Forelimb muscle (tissue), 1 donor: ENCODE results near the gene CS. TPM values are rescaled to one million over a fixed set of nuclear protein-coding genes. Genes with fewer than 3 reads are reported as not detected.
"Not testable (repeated sequence)": the region's sequence is repeated elsewhere in the genome, so short reads cannot be mapped to it uniquely, and the experiment has no call there.

Source experiments
- DNase-seq: peaks from one replicate; pipeline ENCODE4 v3.0.0-alpha.2; 2013; ENCODE audit warnings: low read depth
- polyA plus RNA-seq: library from polyadenylated mRNA; unstranded; fragments of 120-200 nt; gene quantifications from one replicate; pipeline ENCODE4 v1.2.1, GENCODE V29; 2013; ENCODE audit not compliant: insufficient read length

The CS gene
- 228 TPM for polyA plus RNA-seq

DNA sequence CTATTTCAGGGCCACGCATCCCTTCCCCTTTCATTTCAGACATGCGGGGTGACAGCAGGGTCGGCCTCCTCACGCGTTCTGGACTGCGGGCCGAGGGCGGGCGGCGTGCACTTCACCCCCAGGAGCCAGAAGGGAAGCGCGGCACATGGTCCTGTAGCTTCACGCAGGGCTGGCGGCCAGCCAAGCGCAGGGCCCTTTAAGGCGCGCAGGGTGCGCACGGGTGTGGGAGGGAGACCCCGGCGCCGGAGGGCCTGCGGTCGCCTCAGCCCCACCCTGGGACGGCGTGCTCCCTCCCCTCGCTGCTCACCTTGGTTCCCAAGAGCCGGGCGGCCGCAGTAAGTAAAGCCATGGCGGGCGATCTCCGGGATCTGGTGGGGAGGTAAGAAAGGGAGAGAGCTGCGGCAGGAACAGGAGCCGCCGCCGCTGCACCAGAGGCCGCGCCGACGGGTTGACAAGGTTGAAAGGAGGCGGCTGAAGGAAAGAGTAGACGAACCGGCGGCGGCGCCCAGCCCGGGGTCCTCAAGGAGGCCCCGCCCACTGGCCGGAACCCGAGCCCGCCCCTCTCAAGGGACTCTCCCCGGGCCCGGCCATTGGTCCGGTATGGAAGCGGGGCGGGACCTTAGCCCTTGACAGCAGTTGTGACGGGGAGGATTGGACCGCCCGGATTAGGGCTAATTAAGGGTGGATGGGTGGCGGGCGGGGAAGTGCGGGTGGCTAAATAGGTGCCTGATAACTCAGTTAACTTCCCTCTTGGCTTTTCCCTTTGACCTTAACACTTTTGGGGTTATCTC, at the start of gene CS:
TSS of gene CS (minus strand) at position 478 of the 791 bp plus-strand sequence. CDS start at position 349, 129 bp downstream.
- DNase-seq: peak; percentile 89

DNA sequence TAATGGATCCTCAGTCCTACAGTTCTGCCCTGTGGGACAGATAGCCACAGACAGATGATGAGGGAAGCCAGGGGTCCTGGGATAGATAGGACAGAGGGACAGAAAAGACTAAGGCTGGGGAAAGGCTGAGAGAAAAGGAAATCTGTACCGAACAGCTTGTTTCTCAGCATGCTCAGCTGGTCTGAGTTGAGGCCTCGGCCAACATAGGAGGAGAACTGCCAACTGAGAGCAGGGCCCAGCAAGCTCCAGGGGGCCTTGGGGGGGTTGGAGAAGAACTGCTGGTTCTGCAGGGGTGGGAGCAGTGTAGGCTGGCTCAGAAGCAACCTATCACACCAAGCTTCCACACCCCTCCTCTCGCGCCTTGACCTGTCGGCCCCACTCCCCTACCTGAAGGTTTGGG, 48.6 kb upstream of the CS start:
- DNase-seq: no peak

DNA sequence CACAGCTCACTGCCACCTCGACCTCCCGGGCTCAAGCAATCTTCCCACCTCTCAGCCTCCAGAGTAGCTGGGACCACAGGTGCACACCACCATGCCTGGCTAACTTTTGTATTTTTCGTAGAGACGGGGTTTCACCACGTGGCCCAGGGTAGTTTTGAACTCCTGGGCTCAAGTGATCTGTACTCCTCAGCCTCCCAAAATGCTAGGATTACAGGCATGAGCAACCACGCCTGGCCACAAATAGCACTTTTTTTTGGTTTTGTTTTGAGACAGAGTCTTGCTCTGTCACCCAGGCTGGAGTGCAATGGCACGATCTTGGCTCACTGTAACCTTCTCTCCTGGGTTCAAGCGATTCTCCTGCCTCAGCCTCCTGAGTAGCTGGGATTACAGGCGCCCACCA, 47.1 kb upstream of the CS start:
- DNase-seq: not testable (repeated sequence)

DNA sequence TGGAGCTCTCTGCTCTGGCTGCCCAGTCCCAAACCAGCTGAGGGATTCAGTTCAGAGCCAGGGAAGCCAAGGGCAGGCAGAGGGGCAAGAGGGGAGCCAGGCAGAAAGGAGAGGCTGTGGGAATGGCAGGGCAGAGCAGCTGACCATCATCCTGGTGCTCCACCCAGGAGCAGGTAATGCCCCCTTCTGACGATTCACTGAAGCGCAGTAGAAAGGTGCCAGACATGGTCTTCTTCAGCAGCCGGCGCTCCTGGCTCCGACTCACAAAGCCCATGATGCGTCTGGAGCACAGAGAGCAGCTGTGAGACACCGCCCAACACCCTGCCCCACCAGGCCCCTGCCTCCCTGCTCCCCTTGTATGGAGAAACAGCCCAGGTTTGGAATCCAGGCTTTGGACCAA, 46.5 kb upstream of the CS start:
- no peak for DNase-seq

DNA sequence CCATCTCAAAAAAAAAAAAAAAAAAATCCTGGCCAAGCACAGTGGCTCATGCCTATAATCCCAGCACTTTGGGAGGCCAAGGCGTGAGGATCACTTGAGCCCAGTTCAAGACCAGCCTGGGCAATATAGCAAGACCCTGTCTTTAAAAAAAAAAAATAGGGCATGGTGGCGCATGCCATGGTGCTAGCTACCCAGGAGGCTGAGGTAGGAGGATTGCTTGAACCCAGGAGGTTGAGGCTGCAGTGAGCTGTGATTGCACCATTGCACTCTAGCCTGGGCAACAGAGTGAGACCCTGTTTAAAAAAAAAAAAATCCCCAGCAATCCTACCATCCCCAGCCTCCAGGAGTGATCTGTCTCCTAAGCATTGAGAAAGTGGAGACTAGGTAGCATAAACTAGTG, 42.2 kb upstream of the CS start:
- not testable (repeated sequence) for DNase-seq

DNA sequence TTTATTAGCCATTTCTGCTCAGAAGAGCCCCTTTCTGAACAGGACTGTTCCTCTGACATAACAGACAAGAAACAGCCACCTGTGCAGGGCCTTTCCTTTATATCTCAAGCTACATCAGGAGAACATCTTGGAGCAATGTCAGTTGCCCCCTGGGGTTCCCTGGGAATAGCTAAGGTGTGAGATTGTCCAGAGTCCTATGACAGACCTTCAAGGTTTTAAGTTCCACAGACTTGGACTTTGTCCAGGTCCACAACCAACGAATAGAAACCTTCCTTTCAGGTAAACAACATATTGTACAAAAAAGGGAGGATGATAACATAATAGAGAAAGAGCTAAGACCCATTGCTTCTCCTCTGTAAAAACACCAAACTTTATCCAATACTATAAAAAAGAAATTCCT, 41.5 kb upstream of the CS start:
- no peak for DNase-seq

DNA sequence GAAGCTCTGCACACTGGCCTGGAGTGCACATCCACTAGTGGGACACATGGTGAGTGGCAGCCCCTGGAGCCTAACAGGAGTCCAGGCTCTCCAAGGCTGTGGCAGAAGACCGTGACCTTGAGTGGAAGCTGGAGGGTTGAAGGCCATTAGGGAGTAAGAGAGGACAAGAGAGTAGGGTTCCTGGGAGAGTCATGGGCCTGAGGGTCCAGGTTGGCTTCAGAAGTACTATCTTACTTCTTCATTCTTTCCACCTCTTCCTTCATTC, 39.0 kb upstream of the CS start:
- DNase-seq: no peak

DNA sequence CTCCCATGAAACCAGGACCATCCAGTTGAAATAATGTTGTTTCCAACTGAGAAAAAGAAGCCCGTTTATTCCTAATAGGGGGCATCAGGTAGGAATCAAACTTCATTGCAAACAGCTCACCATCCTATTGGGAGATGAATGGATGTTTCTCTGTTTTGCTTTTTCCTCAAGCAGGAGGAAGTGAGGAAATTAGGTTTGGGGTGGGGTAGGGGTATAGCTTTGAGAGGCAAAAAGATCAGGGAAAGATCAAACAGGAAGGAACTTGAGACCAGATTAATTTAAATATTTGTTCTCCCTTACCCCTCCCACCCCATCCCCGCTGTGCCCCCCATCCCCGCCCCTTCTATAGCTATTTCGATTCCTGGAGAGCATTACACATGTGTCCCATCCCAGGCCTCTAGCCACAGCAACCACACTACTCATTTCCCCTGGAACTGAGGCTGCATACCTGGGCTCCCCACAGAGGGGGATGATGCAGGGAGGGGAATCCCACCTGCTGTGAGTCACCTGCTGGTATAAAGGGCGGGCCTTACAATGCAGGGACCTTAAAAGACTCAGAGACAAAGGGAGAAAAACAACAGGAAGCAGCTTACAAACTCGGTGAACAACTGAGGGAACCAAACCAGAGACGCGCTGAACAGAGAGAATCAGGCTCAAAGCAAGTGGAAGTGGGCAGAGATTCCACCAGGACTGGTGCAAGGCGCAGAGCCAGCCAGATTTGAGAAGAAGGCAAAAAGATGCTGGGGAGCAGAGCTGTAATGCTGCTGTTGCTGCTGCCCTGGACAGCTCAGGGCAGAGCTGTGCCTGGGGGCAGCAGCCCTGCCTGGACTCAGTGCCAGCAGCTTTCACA, 38.4 kb upstream of the CS start, which contains the start of gene IL23A:
TSS of gene IL23A (plus strand) at position 577 of the 850 bp plus-strand sequence. CDS start at position 738, 161 bp downstream.
- no peak for DNase-seq

DNA sequence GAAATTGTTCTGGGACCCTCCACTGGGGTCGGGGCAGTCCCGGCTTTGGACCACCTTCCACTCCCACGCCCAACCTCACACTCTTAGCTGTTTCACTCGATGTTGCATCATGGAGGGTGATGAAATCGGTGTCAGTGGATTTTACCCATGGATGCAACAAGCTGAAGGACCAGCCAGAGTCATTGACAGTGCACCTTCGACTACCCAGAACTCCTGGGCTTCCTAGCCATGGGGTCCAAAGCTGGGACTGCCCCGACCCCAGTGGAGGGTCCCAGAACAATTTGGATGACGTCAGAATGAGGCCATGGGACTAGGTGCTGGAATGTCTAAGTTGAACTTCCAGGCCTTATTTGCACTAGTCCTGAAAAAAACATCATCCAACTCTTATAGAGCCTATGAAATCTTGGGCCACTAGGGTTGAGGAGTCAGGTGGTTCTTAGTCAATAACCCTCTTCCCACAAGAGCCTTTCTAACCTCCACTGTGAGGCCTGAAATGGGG, 37.7 kb upstream of the CS start:
- no peak for DNase-seq

DNA sequence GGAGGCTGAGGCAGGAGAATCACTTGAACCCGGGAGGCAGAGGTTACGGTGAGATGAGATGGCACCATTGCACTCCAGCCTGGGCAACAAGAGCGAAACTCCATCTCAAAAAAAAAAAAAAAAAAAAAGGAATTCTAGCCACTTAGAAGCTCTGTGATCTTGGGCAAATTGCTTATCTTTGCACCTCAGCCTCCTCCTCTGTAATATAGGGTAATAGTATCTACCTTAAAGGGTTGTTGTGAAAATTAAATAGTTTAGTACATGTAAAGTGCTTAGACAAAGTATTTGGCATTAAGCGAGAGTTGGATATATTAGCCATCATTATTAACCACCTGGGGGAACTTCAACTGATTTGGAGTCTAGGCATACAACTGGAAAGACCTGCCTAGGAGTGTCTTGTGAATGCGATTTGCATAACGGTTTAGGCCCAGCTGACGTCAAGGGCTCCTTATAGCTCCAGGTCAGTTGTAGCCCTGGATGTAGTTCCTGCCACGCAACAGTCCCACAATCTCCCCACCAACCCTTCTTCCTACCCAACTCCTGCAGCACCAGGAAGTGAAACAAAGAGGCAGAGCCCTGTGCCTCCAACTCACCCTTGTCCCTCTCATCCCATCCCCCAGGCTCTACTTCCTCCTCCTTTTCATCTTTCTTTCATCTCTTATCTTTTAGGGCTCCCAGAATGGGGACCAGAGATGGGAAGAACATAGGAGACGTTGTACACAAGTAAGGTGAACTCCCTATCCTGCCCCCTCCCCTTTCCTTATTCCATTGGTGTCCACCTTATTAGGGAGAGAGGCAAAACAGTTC, 36.4 kb upstream of the CS start:
- no peak for DNase-seq

DNA sequence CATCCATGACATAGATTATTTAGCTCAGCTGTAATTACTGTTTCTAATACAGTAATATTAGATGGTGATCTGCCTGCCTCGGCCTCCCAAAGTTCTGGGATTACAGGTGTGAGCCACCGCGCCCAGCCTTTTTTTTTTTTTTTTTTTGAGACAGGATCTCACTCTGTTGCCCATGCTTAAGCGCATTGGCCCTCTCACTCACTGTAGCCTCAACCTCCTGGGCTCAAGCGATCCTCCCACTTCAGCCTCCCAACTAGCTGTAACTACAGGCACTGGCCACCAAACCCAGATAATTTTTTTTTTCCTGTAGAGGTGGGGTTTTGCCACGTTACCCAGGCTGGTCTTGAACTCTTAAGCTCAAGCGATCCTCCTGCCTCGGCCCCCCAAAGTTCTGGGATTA, 35.4 kb upstream of the CS start:
- DNase-seq: not testable (repeated sequence)

DNA sequence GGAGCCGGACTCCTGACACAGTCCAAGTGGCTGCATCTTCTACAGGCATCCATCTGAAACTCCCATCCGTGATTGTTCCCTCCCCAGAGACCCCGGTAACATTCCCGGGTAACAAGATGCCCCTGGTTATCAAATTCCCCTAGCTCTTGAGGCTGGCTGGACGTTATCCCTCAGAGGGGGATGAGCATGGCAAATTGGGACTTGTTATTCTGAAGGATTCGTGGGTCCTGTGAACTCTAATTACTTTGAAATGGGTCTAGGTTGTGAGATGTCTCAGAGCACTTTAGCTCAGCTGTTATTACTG, 34.3 kb upstream of the CS start:
- DNase-seq: no peak

DNA sequence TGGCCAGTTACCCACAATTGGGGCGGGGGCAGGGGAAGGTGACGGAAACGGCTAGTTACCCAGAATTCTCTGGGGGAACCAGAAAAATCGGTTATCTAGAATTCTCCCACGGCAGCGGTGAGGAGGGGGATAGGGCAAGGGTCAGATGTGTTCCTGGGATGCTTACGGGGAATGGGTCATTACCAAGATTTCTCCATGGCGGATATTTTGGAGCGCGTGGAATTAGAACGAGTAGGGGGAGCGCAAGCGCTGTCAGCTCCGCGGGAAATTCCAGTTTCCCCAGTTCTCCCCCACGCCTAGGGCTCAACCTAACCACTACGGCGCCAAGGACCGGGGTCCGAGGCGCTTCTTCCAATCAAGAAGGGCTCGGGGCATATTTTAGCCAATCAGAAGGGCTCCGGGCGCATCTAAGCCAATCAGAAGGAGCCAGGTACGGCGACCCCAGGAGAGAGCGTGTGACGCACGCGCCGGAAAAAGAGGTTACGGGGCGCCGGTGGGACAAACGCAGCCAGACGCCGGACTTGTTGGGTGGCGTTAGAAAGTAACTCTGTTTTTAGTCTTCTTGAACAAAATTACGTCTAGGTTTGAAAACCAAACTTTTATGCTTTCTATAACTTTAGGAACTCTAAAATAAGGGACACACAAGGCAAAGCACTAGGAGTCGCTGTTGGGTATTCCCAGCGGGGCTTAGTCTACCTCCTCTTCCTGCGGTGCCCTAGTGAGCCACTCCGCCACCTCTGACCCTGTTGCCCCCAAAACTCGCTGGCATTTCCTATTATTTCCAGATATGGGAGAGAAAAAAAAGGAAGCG, 33.8 kb upstream of the CS start, which contains the start of gene PAN2:
TSS of gene PAN2 (minus strand) at position 322 of the 811 bp plus-strand sequence. CDS start 906 bp downstream, outside the sequence.
- peak; percentile 92 for DNase-seq

DNA sequence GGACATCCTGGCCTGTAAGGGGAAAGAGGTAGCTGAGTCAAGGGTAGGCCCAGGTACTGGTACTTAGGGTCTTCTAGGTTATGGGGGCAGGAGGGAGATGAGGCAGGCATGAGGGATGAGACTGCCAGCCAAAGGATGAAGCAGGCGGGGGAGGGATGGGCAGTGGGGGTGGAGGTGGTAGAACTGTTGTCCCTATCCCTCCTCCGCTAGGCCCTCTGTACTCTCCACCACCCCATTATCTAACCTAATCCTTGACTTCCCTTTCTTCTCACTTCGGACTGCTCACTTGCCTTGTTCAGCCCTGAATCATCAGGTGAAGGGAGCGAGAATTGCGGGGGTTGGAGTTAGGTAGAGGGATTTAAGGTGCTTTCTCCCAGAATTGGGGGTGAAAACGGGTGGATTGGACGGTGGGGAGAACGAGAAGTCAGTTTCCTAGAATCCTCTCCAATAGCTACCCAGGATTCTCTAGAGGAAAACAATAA, 33.1 kb upstream of the CS start:
- DNase-seq: no peak

DNA sequence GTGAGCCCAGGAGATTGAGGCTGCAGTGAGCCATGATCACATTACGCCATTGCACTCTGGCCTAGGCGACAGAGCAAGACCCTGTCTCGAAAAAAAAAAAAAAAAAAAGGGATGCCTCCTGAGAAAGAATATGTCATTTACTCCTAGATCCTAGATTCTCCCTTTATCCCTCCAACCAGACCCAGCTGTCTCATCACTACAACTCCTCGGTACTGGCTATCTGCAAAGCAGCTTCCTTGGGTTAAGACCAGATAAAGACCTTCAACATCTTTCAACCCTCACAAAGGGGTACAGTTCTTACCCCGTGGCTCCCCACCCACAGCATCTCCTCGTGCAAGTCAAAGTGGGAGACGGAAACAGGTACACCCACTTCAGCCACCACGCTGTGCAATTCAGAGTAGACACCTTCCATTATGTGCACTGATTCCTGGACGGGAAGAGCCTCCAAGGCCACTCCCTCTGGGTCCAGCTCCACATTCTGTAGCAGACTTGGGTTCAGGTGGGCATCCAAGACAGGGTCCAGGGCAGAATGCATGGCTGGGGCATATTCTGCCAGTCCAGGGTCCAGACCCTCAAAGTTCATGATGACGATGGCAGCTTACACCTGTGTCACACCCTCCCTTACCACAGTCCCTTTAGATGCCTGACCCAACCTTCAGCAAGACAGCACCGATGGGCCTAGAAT, 32.5 kb upstream of the CS start:
- DNase-seq: no peak

DNA sequence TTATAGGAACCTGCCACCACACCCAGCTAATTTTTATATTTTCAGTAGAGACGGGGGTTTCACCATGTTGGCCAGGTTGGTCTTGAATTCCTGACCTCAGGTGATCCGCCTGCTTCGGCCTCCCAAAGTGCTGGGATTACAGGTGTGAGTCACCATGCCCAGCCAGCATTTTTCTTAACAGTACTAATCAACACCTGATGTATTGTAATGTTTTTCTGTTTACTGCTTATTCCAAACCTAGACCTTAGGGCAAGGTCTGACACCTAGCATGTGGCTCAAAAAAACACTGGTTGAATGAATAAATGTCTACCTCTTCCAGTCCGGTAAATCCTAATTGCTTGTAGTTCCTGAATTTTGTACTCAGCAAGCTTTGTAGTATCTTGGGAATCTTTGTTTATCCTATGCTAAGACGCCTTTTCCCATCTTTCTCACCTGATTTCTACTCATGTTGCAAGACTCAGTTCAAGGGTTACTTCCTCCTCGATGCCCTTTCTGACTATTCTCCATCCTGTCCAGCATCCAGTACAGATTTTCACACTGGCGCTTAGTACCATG, 30.9 kb upstream of the CS start:
- no peak for DNase-seq

DNA sequence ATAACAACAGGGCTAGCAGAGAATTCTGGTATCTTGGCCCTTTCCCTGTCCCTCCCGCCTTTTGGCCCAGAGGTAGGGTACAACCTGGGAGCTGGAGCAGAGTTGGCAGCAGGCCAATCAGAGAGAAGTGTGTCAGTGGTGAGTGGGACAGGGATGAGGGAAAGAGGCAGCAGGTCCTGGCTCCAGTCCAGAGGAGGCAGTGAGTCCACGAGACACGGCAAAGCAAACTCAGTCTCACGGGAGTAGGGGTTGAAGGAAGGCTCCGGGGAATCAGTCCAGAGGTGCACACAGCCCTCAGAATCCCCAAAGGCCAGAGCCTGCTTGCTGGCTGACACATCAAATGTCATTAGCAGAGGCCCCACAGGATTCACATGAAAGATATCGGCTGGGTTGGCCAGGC, 26.4 kb upstream of the CS start:
- no peak for DNase-seq

DNA sequence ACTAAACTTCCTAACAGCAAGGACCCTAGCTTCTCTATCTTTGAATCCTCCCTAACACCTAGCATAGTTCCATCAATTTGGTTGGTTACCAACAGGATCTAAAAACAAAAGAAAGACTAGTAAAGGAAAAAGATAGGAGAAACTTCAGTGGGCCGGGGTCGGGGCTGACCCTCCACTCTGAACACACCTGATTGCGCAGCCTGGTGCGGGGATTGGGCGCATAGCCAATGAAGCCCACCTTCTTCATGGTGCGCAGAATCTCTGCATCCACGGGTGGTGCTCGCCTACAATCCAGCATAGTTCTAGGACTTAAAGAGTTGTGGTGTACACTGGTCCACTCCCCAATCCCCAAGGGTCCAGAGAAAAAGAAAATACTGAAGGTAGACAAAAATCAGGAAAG, 26.0 kb upstream of the CS start:
- DNase-seq: no peak

DNA sequence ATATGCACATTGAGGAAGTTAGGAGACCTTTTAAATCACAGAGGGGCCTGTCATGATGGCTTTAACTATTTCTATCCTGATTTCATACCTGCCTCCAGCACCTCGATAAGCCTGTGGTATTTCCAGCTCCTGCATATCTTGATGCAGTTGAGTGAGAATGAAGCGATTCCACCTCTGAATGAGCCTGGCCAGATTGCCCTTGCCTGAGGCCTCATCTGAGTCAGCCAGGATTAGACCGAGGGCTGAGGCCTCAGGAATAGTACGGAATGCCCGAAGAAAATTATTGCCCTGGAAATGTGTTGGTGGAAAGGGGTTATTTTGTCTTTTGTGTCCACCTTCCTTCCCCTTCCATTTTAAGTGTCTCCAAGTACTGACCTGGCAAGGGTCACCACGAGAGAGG, 24.1 kb upstream of the CS start:
- DNase-seq: no peak

DNA sequence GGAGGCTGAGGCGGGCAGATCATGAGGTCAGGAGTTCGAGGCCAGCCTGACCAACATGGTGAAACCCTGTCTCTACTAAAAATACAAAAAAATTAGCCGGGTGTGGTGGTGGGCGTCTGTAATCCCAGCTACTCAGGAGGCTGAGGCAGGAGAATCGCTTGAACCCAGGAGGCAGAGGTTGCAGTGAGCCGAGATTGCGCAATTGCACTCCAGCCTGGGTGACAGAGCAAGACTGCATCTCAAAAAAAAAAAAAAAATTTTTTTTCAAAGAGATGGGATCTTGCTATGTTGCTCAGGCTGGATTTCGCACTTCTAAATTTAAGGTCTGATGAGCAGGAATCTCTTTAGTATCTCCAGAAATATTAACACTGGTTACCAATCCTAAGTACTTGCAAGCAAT, 21.5 kb upstream of the CS start:
- not testable (repeated sequence) for DNase-seq
